GM12874 (cell line): ENCODE results near the gene HDAC1.

Source experiments
- TF ChIP-seq, protein P1 (sequence below): IDR thresholded peaks from 2 replicates; pipeline ENCODE4 v1.5.1; 2011; ENCODE audit warnings: low read depth, mild to moderate bottlenecking, control low read depth, low read length, moderate library complexity; ENCODE audit not compliant: insufficient read depth

The HDAC1 gene

DNA sequence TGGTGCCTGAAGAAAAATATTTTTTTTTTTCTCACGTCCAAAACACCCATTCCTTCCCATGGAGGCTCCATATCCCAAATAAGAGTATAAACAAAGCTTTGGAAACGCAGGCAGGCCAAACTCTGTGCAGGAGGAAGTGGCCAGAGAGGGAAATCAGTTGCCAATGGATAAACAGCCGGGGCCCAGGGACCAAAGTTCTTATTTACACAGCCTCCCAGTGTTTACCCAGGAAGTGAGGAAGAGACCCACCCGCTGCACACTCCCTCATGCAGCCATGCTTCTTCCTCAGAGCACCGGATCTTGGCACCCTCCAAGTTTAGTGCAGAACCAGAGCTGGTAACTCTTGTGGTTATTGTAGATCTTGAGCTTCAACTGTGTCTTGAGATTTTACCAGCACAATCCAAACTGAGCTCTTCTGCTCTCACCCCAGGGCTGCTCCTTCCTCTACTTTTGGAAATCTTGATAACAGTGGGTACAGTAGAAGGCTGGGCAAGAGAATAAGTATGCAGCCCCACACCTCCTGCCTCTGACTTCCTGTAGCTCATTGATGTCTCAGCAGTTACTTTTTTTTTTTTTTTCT is 29.9 kb downstream of the HDAC1 start:
- TF ChIP-seq, protein P1, sequence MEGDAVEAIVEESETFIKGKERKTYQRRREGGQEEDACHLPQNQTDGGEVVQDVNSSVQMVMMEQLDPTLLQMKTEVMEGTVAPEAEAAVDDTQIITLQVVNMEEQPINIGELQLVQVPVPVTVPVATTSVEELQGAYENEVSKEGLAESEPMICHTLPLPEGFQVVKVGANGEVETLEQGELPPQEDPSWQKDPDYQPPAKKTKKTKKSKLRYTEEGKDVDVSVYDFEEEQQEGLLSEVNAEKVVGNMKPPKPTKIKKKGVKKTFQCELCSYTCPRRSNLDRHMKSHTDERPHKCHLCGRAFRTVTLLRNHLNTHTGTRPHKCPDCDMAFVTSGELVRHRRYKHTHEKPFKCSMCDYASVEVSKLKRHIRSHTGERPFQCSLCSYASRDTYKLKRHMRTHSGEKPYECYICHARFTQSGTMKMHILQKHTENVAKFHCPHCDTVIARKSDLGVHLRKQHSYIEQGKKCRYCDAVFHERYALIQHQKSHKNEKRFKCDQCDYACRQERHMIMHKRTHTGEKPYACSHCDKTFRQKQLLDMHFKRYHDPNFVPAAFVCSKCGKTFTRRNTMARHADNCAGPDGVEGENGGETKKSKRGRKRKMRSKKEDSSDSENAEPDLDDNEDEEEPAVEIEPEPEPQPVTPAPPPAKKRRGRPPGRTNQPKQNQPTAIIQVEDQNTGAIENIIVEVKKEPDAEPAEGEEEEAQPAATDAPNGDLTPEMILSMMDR: no peak

DNA sequence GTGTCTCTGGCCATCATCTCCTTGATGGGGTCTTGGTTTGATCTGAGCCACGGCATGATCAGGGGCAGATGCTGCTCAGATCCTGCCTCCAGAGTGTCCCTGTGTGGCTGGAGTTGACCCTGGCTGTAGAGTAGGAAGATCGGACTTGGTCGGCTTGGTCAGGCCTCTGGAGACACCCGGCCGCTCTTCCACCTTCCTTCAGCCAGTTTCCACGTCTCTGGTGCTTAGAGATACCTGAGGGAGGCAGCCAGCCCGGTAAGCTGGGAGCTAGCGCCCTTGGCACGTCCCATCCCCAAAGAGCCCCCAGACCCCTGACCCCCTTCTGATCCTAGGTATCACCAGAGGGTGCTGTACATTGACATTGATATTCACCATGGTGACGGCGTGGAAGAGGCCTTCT is 35.3 kb downstream of the HDAC1 start:
- TF ChIP-seq, protein P1: no peak

DNA sequence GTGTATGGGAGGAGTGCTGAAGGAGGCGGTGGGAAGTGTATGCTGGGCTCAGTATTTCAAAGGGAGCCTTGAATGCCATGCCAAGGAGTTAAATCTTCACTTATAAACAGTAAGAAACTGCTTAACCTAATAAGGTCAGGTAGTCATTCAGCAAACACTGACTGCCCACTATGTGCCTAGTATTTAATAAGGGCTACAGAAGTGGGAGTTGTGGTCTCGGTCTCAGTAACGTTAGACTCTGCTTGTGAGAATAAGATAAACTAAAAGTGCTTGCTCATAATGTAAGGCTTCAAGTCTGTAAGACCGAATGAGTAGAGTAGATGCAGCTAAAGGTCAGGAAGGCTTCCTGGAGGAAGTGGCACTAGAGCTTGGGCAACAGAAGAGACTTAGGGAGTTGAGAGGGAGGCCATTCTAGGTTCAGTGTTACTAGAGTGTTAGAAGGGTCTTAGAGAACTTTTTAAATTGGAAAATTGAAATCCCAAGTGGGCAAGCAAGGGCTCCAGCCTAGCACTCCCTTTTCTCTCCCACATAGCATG is 38.1 kb downstream of the HDAC1 start:
- TF ChIP-seq, protein P1: no peak

DNA sequence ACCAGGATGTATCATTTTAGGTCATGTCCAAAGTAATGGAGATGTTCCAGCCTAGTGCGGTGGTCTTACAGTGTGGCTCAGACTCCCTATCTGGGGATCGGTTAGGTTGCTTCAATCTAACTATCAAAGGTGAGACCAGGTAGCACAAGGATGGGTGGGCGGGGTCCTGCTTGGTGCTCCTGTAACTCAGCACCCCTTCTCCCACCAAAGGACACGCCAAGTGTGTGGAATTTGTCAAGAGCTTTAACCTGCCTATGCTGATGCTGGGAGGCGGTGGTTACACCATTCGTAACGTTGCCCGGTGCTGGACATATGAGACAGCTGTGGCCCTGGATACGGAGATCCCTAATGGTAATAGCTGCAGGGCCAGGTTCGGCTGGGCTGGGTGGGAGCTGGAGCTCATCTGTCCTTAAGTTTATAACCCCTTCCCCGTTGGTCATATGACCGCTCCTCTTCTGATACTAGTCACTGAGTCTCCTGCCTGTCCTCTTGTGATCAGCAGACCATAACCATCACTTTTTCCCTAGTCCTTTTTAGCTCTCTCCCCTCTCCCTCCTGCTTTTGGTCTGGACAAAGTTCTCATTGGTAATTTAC is 38.8 kb downstream of the HDAC1 start:
- TF ChIP-seq, protein P1: no peak

DNA sequence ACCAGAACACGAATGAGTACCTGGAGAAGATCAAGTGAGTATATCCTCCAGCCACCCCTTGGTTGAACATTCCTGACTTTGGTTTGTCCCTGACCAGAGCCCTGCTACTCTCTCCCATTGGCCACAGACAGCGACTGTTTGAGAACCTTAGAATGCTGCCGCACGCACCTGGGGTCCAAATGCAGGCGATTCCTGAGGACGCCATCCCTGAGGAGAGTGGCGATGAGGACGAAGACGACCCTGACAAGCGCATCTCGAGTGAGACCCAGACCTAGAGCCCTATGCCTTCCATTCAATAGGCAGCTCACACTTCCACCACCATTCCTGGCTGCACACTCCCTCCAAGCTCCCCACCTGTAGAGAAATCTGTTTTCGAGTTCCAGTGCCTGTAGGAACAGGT is 39.7 kb downstream of the HDAC1 start:
- TF ChIP-seq, protein P1: no peak

DNA sequence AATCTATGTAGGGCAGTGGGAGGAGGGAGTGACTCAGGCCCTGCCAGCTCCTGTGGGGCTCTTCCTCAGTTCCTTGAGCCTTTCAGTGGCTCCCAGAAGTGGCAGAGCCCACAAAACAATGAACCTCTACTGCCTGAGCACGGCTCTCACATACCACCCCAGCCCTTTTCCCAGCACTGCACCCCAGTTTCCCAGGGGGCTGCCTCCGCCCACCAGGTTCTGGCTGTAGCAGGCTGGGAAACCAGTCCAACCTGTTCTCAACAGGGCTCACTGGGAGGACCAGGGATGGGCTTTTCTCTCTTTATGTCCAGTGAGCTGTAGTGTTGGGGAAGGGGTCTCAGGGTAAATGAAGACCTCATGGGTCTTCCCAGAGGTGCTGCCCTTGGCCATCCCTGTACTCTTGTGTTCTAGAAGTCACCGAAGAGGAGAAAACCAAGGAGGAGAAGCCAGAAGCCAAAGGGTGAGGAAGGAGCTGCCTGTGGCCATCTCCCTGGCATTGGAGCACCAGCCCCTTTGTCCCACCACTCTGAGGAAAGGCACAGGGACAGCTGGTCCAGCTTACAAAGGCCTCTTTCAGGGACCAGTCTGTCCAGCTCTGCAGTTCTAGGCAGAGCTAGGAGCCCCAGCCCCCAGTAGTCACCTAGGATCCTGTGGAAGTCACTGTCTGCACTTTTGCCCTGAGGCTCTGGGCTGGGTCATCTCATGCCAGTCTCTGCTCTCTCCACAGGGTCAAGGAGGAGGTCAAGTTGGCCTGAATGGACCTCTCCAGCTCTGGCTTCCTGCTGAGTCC is 40.6 kb downstream of the HDAC1 start:
- TF ChIP-seq, protein P1: no peak

DNA sequence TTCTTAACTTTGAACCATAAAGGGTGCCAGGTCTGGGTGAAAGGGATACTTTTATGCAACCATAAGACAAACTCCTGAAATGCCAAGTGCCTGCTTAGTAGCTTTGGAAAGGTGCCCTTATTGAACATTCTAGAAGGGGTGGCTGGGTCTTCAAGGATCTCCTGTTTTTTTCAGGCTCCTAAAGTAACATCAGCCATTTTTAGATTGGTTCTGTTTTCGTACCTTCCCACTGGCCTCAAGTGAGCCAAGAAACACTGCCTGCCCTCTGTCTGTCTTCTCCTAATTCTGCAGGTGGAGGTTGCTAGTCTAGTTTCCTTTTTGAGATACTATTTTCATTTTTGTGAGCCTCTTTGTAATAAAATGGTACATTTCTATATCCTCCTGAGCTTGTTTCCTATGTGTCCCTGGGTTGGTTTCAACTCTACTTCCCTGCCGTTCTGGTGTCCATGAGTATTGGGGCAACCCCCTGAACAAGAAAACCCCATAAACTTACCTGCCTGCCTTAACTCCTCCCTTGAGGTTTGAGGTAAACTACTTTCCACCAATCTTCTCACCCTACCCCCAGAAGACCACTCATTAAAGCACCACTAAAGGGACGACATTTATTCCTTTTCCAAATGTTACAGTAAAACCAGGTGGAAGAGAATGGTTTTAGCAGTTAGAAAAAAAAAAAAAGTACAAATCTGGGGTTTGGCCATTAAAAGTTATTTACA is 41.5 kb downstream of the HDAC1 start:
- TF ChIP-seq, protein P1: no peak
